GM12875 (cell line): ENCODE data around the gene PADI3.

Source experiments
- H3K4me3 ChIP-seq: one replicate; pipeline ENCODE4 v1.5.1; 2011; ENCODE audit warnings: low read depth, low read length, control low read depth
- TF ChIP-seq, protein P1 (sequence below): IDR thresholded peaks from 2 replicates; pipeline ENCODE4 v1.5.1; 2011; ENCODE audit warnings: low read depth, mild to moderate bottlenecking, control low read depth, inconsistent platforms, low read length, moderate library complexity, borderline replicate concordance; ENCODE audit not compliant: insufficient read depth

PADI3 gene

DNA sequence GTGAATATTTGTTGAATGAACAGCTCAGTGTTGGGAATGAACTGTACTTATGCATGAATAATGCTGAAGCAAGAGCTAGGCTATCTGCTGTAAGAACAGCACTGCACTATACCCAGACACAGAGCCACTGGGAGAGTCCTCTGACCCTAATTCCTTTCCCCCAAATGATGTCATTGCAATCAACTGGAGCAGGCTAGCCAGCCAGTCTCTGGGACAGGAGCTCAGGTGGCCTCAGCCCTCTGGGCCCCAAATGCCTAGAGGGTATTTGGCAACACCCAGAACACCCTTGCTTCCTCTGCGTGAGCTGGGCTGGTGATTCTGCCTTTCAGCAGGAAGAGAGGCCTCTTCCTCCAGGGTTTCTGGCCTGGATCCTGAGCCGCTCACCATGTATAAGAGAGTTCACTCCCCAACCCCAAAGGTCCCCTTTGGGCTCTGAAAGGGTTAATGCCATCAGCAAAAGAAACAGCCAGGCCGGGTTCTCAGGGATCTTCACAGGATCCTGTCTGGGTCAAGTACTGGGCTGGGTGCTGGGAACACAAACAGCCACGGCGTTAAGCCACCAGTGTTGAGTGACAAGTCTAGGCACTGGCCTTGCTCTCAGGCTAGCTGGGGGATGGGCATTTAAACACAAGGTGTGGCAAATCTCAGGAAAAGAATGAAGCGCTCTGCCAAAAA is 55.4 kb downstream of the PADI3 start:
- no peak overlapping the region for H3K4me3 ChIP-seq
- TF ChIP-seq, protein P1, sequence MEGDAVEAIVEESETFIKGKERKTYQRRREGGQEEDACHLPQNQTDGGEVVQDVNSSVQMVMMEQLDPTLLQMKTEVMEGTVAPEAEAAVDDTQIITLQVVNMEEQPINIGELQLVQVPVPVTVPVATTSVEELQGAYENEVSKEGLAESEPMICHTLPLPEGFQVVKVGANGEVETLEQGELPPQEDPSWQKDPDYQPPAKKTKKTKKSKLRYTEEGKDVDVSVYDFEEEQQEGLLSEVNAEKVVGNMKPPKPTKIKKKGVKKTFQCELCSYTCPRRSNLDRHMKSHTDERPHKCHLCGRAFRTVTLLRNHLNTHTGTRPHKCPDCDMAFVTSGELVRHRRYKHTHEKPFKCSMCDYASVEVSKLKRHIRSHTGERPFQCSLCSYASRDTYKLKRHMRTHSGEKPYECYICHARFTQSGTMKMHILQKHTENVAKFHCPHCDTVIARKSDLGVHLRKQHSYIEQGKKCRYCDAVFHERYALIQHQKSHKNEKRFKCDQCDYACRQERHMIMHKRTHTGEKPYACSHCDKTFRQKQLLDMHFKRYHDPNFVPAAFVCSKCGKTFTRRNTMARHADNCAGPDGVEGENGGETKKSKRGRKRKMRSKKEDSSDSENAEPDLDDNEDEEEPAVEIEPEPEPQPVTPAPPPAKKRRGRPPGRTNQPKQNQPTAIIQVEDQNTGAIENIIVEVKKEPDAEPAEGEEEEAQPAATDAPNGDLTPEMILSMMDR = no peak

DNA sequence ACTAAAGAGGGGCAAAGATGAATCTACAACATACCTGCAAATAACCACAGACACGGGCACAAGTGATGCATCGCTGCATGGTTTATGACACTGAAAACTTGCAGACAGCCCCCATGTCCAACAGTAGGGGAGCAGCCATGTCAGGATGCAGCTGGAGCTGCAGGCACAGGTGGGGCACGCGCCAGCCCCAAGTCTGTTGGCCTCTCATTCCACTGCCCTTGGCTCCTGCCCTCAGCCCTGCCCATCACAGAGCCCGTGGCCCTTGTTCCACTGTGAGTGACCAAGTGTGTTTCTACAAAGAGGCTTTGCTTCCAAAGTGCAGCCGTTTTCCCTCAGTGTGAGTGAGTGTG is 55.9 kb downstream of the PADI3 start:
- TF ChIP-seq, protein P1 = no peak
- H3K4me3 ChIP-seq = no peak overlapping the region

DNA sequence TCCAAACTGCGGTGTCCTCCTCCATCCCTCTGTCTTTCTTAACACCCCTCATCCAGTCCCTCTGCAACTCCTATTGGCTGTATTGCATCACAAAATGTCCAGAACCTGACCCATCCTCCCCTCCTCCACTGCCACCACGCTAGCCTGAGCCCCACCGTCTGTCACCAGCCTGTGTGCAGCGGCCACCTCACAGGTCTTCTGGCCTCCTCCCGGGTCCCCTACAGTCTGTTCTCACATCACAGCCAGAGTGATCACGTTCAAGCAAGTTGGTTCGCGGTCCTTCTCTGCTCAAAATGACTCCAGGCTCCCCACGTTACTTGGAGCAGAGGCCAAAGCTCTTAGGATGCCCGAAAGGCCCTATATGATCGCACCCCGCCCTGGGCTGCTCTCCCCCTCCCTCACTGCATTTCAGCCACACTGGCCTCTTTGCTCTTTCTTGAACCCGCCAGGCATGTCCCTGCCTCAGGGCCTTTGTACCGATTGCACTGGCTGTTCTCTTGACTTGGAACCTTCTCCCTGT is 56.7 kb downstream of the PADI3 start:
- no peak overlapping the region for H3K4me3 ChIP-seq
- TF ChIP-seq, protein P1 = no peak

DNA sequence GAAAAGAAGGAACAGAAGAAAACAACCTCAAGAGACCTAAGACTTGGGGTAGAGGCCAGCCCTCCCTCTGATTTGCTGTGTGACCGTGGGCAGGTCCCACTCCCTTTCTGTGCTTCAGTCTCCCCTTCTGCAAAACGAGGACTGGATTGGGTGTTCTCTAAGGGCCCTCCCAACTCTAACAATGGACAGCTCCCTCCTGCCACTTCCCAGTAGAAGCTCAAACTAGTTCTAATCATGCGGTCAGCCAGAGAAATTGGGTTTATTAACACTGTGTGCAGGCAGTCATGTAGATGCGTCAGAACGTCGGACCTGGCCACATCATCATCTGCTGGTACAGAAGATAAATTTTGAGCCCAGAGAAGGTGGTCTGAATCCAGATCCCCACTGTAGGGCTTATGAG is 57.5 kb downstream of the PADI3 start:
- H3K4me3 ChIP-seq = no peak overlapping the region
- TF ChIP-seq, protein P1 = no peak

DNA sequence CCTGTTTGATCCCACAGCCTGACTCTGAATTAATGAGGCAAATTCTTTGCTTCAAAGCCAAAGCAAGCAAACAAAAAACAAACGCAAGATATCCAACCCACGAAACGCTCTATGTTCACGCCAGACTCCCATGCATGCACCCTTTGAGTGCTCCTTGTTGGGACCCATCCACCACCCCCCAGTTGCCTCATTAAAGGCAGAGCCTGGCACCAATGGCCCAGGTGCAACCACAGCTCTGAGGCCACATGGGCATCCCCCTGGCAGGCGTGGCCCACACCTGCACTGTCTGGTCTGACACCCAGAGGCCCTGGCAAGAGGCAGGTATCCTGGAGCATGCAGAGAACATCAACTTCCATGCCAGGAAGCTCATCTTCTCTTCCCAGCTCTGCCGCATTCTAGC is 58.0 kb downstream of the PADI3 start:
- H3K4me3 ChIP-seq = no peak overlapping the region
- TF ChIP-seq, protein P1 = no peak

DNA sequence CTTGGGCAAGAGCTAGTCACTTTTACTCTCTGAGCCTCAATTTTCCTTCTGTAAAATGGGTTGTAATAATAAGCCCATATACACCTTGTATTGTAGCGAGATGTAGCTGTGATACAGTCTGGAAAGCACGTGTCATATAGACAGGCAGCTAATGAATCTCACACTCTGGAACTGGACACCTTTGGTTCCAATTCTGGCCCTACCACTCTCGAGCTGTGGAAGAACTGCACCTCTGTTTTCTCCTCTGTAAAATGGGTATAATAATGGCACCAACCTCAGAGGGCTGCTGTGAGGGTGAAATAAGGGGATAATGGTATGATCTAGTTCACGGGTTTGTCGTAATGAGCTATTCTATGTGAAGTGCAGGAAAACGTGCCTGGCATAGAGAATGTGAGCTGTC is 58.4 kb downstream of the PADI3 start:
- no peak overlapping the region for H3K4me3 ChIP-seq

GRCh38 chr1:17307946-17308345 is 59.0 kb downstream of the PADI3 start, which contains the start of gene PADI4:
Gene PADI4 (plus strand): TSS chr1:17308197. CDS start chr1:17308223, 26 bp downstream.
- no peak within 1 kb of the TSS for H3K4me3 ChIP-seq
- TF ChIP-seq, protein P1 = no peak

More for the DNA sequence above, 58.4 kb downstream of the PADI3 start:
- TF ChIP-seq, protein P1 = no peak
